ENCODE results near the gene ARRB1. TPM values are rescaled to one million over a fixed set of nuclear protein-coding genes. Genes with fewer than 3 reads are reported as not detected.
"Not testable (repeated sequence)": the region's sequence is repeated elsewhere in the genome, so short reads cannot be mapped to it uniquely, and the experiment has no call there.

ARRB1 gene
- total RNA-seq, 4 donors from 2014 or later: 41.1 to 102 (median 76.7) TPM

GRCh38 chr11:75365711-75366181 lies 14.3 kb upstream of the ARRB1 start:
- TF ChIP-seq POLR2AphosphoS5 (IDR thresholded peaks at IDR 0.05) (no peak), EP300 (IDR thresholded peaks at IDR 0.05) (no peak), CTCF (IDR thresholded peaks at IDR 0.05) (no peak), POLR2A (IDR thresholded peaks at IDR 0.05; ENCODE audit: low read depth) (no peak)
- Histone ChIP-seq H3K4me3 (no peak overlapping the region), H3K36me3 (no peaks in the 10 kb centered on the region), H3K9me3 (peaks cover 0 to 7% (median 3%) of the 10 kb centered on the region in 4 donors), H3K27ac (replicated peaks in 1 of 4) (no peak overlapping the region), H3K4me1 (no peaks in the 10 kb centered on the region), H3K27me3 (no peaks in the 10 kb centered on the region)
- intact Hi-C loops (cut with DNase I): no loop called here
- no peak for DNase-seq (ENCODE audit: extremely low spot score)
- WGBS: 66% methylated on average over 2 of the region's 2 CpGs

- H3K4me3 ChIP-seq; H3K27ac ChIP-seq (replicated peaks in 1 of 4); H3K9me3 ChIP-seq; intact Hi-C loops (cut with DNase I); DNase-seq (ENCODE audit: extremely low spot score); H3K27me3 ChIP-seq; H3K36me3 ChIP-seq; H3K4me1 ChIP-seq: not testable (repeated sequence)
- 77% methylated on average over 4 of the region's 4 CpGs for WGBS
Observed at GRCh38 chr11:75362285-75362684, 10.8 kb upstream of the ARRB1 start.

GRCh38 chr11:75356613-75357012 lies 5.2 kb upstream of the ARRB1 start:
- WGBS: 75% methylated on average over 2 of the region's 2 CpGs
- peaks cover 8 to 19% (median 14%) of the 10 kb centered on the region in 4 donors for H3K4me1 ChIP-seq
- intact Hi-C loops (cut with DNase I): no loop called here
- no peaks in the 10 kb centered on the region for H3K9me3 ChIP-seq
- no peak for TF ChIP-seq CTCF (IDR thresholded peaks at IDR 0.05)
- TF ChIP-seq EP300 (IDR thresholded peaks at IDR 0.05): no peak
- no peak for TF ChIP-seq POLR2AphosphoS5 (IDR thresholded peaks at IDR 0.05)
- no peak for TF ChIP-seq POLR2A (IDR thresholded peaks at IDR 0.05; ENCODE audit: low read depth)
- no peaks in the 10 kb centered on the region for H3K27me3 ChIP-seq
- no peaks in the 10 kb centered on the region for H3K36me3 ChIP-seq
- no peak overlapping the region for H3K4me3 ChIP-seq
- no peak overlapping the region for H3K27ac ChIP-seq (replicated peaks in 1 of 4)
- DNase-seq (ENCODE audit: extremely low spot score): no peak

- TF ChIP-seq EP300 (IDR thresholded peaks at IDR 0.05) (no peak), POLR2A (IDR thresholded peaks at IDR 0.05; ENCODE audit: low read depth) (no peak), POLR2AphosphoS5 (IDR thresholded peaks at IDR 0.05) (no peak), CTCF (IDR thresholded peaks at IDR 0.05) (no peak)
- no peaks in the 10 kb centered on the region for H3K9me3 ChIP-seq
- no peak overlapping the region for H3K27ac ChIP-seq (replicated peaks in 1 of 4)
- no peaks in the 10 kb centered on the region for H3K27me3 ChIP-seq
- peaks cover 14 to 32% (median 25%) of the 10 kb centered on the region in 4 donors for H3K4me1 ChIP-seq
- H3K36me3 ChIP-seq: no peaks in the 10 kb centered on the region
- intact Hi-C loops (cut with DNase I): no loop called here
- DNase-seq (ENCODE audit: extremely low spot score): no peak
- H3K4me3 ChIP-seq: no peak overlapping the region
- WGBS: 80% methylated on average over 9 of the region's 10 CpGs
Observed at GRCh38 chr11:75355051-75355450, 3.6 kb upstream of the ARRB1 start.

GRCh38 chr11:75352588-75353206 lies 1.2 kb upstream of the ARRB1 start:
- Histone ChIP-seq H3K36me3 (no peaks in the 10 kb centered on the region), H3K27ac (replicated peaks in 1 of 4) (peak overlapping the region; percentile 95 to 98 (median 97)), H3K4me3 (peak overlapping the region; percentile 88 to 98 (median 92)), H3K4me1 (peaks cover 38 to 55% (median 49%) of the 10 kb centered on the region in 4 donors), H3K9me3 (no peaks in the 10 kb centered on the region), H3K27me3 (no peaks in the 10 kb centered on the region)
- intact Hi-C loops (cut with DNase I): no loop called here
- no peak for TF ChIP-seq POLR2AphosphoS5 (IDR thresholded peaks at IDR 0.05)
- no peak for TF ChIP-seq CTCF (IDR thresholded peaks at IDR 0.05)
- TF ChIP-seq EP300 (IDR thresholded peaks at IDR 0.05): no peak
- no peak for TF ChIP-seq POLR2A (IDR thresholded peaks at IDR 0.05; ENCODE audit: low read depth)
- 45% methylated on average over 5 of the region's 5 CpGs for WGBS
- no peak for DNase-seq (ENCODE audit: extremely low spot score)
